Glomerular endothelial cell (primary cell): ENCODE measurements around the gene PLCB4. TPM values are rescaled to one million over a fixed set of nuclear protein-coding genes. Genes with fewer than 3 reads are reported as not detected.

ENCODE experiments used
- DNase-seq: peaks from one replicate; pipeline ENCODE4 v3.0.0-alpha.2; 2011; ENCODE audit warnings: low read depth, low spot score; ENCODE audit errors: extremely low read depth
- total RNA-seq: library from RNA; depleted of rRNA; stranded (reverse); fragments of >200 nt; gene quantifications from 2 replicates; pipeline ENCODE4 v1.2.3, GENCODE V29; 2015

PLCB4 gene
- total RNA-seq, 1 donor from 2014 or later = 4.3 TPM

GRCh38 chr20:9100691-9101090, 31.8 kb downstream of the PLCB4 start:
- DNase-seq = no peak

- no peak for DNase-seq
Observed at GRCh38 chr20:9102456-9102855, 33.6 kb downstream of the PLCB4 start.

DNA sequence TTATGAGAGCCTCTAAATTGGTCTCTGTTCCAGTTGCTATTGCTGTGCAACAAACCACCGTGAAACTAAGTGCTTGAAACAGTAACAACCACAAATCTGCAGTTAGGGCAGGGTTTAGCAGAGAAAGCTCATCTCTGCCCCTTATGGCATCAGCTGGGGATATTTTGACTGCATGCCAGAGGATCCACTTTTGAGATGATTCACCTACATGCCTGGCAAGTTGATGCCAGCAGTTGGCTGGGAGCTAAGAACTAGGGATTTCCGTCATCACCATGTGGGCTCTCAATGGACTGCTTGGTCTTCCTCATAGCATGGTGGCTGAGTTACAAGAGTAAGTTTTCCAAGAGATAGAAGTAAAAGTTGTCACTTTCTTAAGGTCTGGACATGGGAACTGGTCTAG, 35.1 kb downstream of the PLCB4 start:
- DNase-seq = no peak

DNA sequence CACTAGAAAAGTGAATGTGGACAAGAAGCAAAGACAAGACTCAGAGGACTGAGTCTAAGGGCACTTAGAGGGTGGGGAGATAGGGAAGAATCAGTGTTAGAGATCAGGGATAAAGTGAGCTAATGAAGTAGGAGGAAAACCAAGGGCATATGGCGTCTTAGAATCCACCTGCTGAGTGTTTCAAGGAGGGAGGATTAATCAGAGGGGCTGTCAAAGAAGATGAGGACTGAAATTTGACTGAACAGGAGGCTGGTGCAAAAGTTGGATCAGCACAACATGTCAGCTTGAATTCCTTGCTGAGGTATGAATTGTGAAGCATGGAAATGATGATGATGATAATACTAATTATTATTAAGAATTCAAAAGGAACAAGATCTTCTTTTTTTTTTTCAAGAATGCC, 39.4 kb downstream of the PLCB4 start:
- DNase-seq = no peak

- no peak for DNase-seq
Observed at GRCh38 chr20:9109566-9109965, 40.7 kb downstream of the PLCB4 start.

GRCh38 chr20:9110365-9110764, 41.5 kb downstream of the PLCB4 start:
- no peak for DNase-seq

- DNase-seq = no peak
Observed at GRCh38 chr20:9110916-9111432, 42.1 kb downstream of the PLCB4 start.

- DNase-seq = no peak
Observed at GRCh38 chr20:9112541-9113515, 43.9 kb downstream of the PLCB4 start.

DNA sequence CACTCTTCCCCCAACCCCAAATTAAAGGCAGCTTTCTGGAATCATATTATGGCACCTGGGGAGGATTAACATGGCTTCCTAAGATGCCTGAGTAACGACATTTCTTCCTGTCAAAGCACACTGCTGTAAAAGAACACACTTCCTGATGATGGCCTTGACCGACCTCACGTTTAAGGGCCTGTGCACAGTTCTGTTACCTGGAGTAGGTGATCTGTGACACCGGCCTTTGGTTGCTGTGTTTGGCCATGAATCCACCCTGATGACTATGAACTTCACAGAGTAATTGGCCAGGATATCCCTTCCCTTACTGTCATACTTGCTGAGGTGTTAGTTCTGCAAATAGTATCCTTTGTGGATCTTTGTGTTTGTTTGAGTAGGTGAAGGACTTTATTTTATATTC, 45.8 kb downstream of the PLCB4 start:
- no peak for DNase-seq

DNA sequence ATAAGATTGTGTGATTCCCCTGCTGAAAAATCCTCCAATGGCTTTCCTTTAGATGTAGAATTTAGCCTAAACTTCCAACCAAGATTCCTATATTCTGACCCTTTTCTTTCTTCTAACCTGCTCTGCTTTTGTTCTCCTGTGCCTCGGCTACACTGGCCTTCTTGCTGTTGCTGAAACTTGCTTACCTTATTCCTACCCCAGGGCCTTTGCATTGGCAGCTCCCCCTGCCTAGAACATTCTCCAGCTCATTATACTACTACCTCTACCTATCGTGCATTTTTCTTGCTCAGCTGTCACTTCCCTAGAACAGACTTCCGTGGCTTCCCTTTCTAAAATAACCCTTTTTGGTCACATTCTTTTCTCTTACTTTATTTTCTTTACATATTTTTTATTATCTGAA, 48.7 kb downstream of the PLCB4 start:
- DNase-seq = no peak

- DNase-seq = no peak
Observed at GRCh38 chr20:9119776-9120175, 50.9 kb downstream of the PLCB4 start.

DNA sequence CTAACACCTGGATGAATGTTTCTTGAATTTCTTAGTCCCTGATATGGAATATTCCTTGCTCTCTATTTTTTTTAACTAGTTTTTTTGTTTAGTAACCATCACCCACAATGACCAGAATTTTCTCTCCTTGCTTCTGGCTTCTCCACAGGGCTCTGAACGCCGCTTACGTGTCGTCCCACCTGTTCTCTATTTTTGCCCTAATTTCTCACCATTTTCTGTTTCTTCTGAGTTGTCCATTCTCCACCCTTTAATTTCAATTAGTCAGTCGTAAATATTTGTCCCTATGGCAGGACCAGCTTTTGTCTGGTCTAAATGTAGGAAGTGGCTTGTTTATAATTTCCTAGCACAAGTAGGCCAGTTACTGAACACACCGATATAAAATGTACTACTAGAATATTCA, 52.3 kb downstream of the PLCB4 start:
- no peak for DNase-seq

GRCh38 chr20:9122571-9122970, 53.7 kb downstream of the PLCB4 start:
- no peak for DNase-seq

DNA sequence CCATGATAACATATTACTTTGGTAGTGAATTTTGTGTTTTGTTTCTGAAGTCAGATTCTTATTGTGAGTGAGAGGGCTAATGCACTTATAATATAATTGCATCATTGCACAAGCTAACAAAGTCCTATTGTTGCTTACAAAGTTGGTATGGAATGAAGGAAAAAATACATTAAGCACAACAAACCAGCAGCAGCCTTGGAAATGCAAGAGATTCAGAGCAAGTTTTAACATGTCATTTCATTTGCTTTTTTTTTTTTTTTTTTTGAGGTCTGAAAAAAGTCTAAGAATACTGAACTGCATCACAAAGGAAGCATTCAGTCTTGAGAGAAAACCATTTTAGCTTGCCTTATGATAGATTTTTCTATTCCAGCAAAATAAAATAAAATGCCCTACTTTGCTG, 57.6 kb downstream of the PLCB4 start:
- no peak for DNase-seq

DNA sequence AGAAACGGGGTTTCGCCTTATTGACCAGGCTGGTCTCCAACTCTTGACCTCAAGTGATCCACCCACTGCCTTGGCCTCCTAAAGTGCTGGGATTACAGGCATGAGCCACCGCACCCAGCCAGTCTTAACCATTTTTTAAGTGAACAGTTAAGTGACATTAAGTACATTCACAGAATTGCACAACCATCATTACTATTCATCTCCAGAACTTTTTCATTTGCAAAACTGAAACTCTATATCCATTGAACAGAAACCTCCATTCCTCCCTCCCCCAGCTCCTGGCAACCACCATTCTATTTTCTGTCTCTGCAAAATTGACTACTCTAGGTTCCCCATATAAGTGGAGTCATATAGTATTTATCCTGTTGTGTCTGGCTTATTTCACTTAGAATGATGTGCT, 59.7 kb downstream of the PLCB4 start:
- DNase-seq = no peak

GRCh38 chr20:9129756-9130155, 60.9 kb downstream of the PLCB4 start:
- no peak for DNase-seq

DNA sequence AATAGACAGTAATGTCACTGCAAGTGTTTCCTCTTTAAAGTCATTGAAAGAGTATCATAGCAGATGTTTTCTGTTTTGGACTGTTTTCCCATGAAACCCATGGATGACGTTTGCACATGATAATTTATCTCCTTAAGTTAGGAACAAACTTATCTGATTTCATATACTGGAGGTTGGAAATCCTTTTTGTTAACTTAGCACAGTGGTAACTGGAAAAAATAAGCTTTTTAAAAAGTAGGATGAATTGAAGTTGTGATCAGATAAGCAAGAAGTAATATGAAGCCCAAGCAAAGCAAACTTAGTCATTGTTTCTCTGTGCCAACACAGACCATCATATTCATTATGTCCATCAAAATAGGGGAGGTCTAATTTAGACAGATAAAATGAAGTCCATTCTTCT, 61.6 kb downstream of the PLCB4 start:
- no peak for DNase-seq

GRCh38 chr20:9131841-9132240, 63.0 kb downstream of the PLCB4 start:
- DNase-seq = no peak

DNA sequence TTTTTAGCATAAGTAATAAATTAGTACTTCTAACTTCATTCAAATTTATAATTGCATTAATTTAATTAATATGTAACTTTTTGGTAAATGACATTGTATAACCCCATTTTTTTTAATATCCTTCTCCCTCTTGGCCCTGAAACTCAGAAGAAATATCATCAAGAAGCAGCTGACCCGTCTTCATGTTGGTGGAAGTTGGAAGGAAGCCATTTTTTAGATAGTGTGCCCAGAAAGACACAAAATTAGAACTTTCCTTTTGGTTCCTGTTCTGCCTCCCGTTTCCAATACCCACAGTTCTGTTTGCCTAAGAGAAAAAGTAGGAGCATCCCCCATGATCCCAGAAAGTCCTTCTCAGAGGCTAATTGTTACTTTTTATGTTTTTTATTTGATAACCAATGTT, 65.5 kb downstream of the PLCB4 start:
- no peak for DNase-seq

GRCh38 chr20:9136114-9136513, 67.2 kb downstream of the PLCB4 start:
- no peak for DNase-seq

GRCh38 chr20:9137001-9137400, 68.1 kb downstream of the PLCB4 start:
- no peak for DNase-seq

DNA sequence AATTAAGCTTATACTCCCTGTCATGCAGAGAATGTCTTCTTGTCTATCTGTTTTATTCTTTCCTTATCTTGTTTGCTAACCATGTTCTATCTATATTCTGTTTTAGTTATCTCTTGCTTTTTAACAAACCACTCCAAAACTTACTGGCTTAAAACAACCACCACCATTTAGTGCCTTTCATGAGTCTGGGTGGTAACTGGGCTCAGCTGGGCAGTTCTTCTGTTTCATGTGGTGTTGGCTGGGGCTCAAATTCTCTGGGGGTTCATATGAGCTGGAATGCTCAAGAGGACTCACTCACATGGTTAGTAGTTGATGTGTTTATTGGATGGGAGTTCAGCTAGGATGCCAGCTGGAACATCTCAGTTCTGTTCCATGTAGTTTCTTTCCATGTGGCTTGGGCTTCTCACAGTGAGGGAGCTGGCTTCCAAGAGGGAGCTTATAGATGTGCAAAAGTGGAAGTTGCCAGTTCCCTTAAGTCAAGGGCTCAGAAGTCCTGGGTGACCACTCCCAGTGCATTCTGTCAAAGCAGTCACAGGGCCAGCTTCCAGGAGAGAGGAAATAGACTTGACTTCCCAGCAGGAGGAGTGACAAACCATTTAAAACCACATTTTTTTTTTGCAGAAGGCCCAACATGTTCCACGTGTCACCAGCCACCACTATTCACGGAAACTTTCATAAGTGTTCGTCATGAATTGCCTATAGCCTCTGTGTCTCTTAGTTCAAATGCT, 70.4 kb downstream of the PLCB4 start:
- no peak for DNase-seq
